OCI-LY3 (cell line): ENCODE results near the gene CAP2.

Source experiments
- CTCF ChIP-seq: fragments of 200-600, 300-600 bp; sonication (generic); IDR thresholded peaks from 2 replicates; pipeline ENCODE4 v1.5.1; 2014; ENCODE audit warnings: antibody characterized with exemption, low read length, low read depth
- EZH2phosphoT487 ChIP-seq: fragments of 200-600 bp; shearing (Covaris generic); IDR thresholded peaks from 2 replicates; pipeline ENCODE4 v1.6.1; 2018; ENCODE audit warnings: antibody characterized with exemption, mixed run types, low read depth

- TF ChIP-seq CTCF: no peak
- no peak for TF ChIP-seq EZH2phosphoT487
These were observed 87.1 kb downstream of the CAP2 start for GRCh38 chr6:17480476-17480875.
